PFSK-1 (cell line): Measurements from ENCODE around the gene FAM53B.

Experiments used
- POLR2AphosphoS5 ChIP-seq: IDR thresholded peaks from 2 replicates; pipeline ENCODE4 v1.6.1; 2012; ENCODE audit warnings: low read depth, mild to moderate bottlenecking, control low read depth, low read length, moderate library complexity
- TAF1 ChIP-seq: IDR thresholded peaks from 2 replicates; pipeline ENCODE4 v1.6.1; 2012; ENCODE audit warnings: low read length, control low read depth, borderline replicate concordance; ENCODE audit not compliant: insufficient read depth
- TF ChIP-seq, protein P1 (sequence below), 2 experiments: IDR thresholded peaks; 2 replicates each; pipeline versions ENCODE4 v1.6.1 to v1.8.0; 2011 to 2012; ENCODE audit warnings: low read depth in 2 of 2, low read length in 2 of 2, control low read depth in 1 of 2, inconsistent platforms in 1 of 2, mild to moderate bottlenecking in 1 of 2, moderate library complexity in 1 of 2; ENCODE audit not compliant: insufficient read depth in 1 of 2

- no peak for TF ChIP-seq TAF1
- no peak for TF ChIP-seq POLR2AphosphoS5
- TF ChIP-seq, protein P1, sequence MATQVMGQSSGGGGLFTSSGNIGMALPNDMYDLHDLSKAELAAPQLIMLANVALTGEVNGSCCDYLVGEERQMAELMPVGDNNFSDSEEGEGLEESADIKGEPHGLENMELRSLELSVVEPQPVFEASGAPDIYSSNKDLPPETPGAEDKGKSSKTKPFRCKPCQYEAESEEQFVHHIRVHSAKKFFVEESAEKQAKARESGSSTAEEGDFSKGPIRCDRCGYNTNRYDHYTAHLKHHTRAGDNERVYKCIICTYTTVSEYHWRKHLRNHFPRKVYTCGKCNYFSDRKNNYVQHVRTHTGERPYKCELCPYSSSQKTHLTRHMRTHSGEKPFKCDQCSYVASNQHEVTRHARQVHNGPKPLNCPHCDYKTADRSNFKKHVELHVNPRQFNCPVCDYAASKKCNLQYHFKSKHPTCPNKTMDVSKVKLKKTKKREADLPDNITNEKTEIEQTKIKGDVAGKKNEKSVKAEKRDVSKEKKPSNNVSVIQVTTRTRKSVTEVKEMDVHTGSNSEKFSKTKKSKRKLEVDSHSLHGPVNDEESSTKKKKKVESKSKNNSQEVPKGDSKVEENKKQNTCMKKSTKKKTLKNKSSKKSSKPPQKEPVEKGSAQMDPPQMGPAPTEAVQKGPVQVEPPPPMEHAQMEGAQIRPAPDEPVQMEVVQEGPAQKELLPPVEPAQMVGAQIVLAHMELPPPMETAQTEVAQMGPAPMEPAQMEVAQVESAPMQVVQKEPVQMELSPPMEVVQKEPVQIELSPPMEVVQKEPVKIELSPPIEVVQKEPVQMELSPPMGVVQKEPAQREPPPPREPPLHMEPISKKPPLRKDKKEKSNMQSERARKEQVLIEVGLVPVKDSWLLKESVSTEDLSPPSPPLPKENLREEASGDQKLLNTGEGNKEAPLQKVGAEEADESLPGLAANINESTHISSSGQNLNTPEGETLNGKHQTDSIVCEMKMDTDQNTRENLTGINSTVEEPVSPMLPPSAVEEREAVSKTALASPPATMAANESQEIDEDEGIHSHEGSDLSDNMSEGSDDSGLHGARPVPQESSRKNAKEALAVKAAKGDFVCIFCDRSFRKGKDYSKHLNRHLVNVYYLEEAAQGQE (IDR thresholded peaks at IDR 0.05; ENCODE audit: insufficient read depth in 1 of 2, low read depth in 2 of 2, low read length in 2 of 2), result no peak
Observed at GRCh38 chr10:124731551-124731950, 12.6 kb downstream of the FAM53B start.
